Colonic mucosa (tissue), 4 donors: ENCODE results near the gene BRPF3. TPM values are rescaled to one million over a fixed set of nuclear protein-coding genes. Genes with fewer than 3 reads are reported as not detected.

Experiments used
- DNase-seq: peaks from one replicate; pipeline ENCODE4 v3.0.0-alpha.2; 2020
- H3K27ac ChIP-seq: fragments of 200-600 bp; one replicate; pipeline ENCODE4 v1.8.0; 2021
- H3K27me3 ChIP-seq: fragments of 200-600 bp; one replicate; pipeline ENCODE4 v1.8.0; 2021
- H3K36me3 ChIP-seq: fragments of 200-600 bp; one replicate; pipeline ENCODE4 v1.8.0; 2021
- H3K4me1 ChIP-seq: fragments of 200-600 bp; one replicate; pipeline ENCODE4 v1.8.0; 2021; ENCODE audit warnings: mild to moderate bottlenecking
- H3K4me3 ChIP-seq: fragments of 200-600 bp; one replicate; pipeline ENCODE4 v1.8.0; 2021
- H3K9ac ChIP-seq, 2 donors: one replicate each; pipeline ENCODE4 v1.7.0; 2013; ENCODE audit warnings: control low read depth in 2 of 2, low read depth in 2 of 2, low read length in 2 of 2
- H3K9me3 ChIP-seq: fragments of 200-600 bp; one replicate; pipeline ENCODE4 v1.8.0; 2021
- CTCF ChIP-seq: fragments of 200-600 bp; IDR thresholded peaks from one replicate; pipeline ENCODE4 v1.8.0; 2022; ENCODE audit warnings: antibody characterized with exemption, mild to moderate bottlenecking
- intact Hi-C: fragments of 100-400 bp; cut with DNase I; formaldehyde crosslinking; loops from one replicate; pipeline ENCODE4 v1.14.1; 2022
- total RNA-seq, 2 donors: library from RNA; stranded (reverse); fragmentation: NEBNext Ultra II Directional in 1 of 2; extraction: Animal tissue kit (Norgen Biotek cat#: 25700) in 1 of 2; gene quantifications; one replicate each; pipeline ENCODE4 v1.2.1, GENCODE V29; 2021
- donor health status: healthy.
- donor health status: DM: no; HTN: no; CAD: no.
- donor health status: DM: no; HTN: no; CAD: no.

Gene BRPF3
- total RNA-seq, 2 donors from 2014 or later, result 61.3 to 68.2 TPM

DNA sequence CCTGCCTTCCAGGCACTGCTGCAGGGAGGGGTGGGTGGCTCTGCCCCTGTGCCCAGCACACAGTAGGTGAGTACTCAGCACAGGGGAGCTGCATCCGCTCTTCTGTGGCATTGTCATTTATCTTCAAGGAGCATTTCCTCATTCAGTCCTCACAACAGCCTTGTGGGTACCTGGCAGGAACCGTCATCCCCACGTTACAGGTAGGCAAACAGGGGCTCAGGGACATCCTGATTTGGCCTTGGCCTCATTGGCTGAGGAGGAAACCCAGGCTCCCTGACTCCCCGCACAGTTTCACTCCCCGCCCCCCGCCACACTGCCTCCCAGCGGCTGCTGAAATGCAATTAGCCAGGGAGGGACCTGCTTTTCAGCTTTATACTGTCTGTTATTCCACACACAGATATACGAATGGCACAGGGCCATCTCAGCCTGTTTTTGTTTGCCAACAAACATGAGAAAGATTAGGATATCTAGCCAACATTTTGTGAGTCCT, 49.1 kb downstream of the BRPF3 start:
- intact Hi-C loops, result no loop called here
- Histone ChIP-seq H3K4me1 (peaks cover 7% of the 10 kb centered on the region), H3K9ac (peak overlapping the region in 1 of 2 donors; percentile 2), H3K27me3 (no peaks in the 10 kb centered on the region), H3K36me3 (no peaks in the 10 kb centered on the region), H3K9me3 (no peaks in the 10 kb centered on the region), H3K4me3 (no peak overlapping the region), H3K27ac (no peak overlapping the region)
- TF ChIP-seq CTCF, result peak; percentile 22
- peak; percentile 76 for DNase-seq

- Histone ChIP-seq H3K9me3 (no peaks in the 10 kb centered on the region), H3K27ac (no peak overlapping the region), H3K4me1 (peaks cover 7% of the 10 kb centered on the region), H3K9ac (no peak overlapping the region), H3K36me3 (no peaks in the 10 kb centered on the region), H3K4me3 (no peak overlapping the region), H3K27me3 (no peaks in the 10 kb centered on the region)
- intact Hi-C loops, result no loop called here
- no peak for DNase-seq
- no peak for TF ChIP-seq CTCF
Measured at GRCh38 chr6:36246506-36247268, 50.1 kb downstream of the BRPF3 start.

GRCh38 chr6:36247693-36248092, 51.1 kb downstream of the BRPF3 start:
- Histone ChIP-seq H3K36me3 (no peaks in the 10 kb centered on the region), H3K4me3 (no peak overlapping the region), H3K4me1 (peaks cover 7% of the 10 kb centered on the region), H3K9me3 (no peaks in the 10 kb centered on the region), H3K27me3 (no peaks in the 10 kb centered on the region), H3K9ac (no peak overlapping the region), H3K27ac (no peak overlapping the region)
- intact Hi-C loops, result no loop called here
- no peak for TF ChIP-seq CTCF
- DNase-seq, result no peak

DNA sequence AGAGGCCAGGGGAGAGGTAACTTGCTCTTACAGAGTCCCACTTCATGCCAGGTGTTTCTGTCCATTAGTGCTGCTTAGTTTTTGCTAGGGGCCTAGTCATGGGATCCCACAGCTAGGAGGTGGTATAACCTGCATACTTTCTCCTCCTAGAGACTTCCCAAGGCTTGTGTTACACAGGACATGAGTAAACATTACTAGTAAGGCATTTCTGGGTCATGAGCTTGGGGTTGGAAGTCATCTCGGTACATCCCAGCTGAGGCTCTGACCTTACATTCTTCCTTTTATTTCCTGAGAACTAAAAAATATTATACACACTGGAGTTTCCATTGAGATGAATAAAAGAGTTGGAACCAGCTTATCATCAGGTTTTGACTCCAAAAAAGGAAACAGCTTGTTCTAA, 52.4 kb downstream of the BRPF3 start:
- no peak for DNase-seq
- Histone ChIP-seq H3K4me1 (peaks cover 7% of the 10 kb centered on the region), H3K9me3 (no peaks in the 10 kb centered on the region), H3K27ac (no peak overlapping the region), H3K27me3 (no peaks in the 10 kb centered on the region), H3K4me3 (no peak overlapping the region), H3K9ac (peak overlapping the region in 1 of 2 donors; percentile 20), H3K36me3 (no peaks in the 10 kb centered on the region)
- intact Hi-C loops, result no loop called here
- no peak for TF ChIP-seq CTCF

DNA sequence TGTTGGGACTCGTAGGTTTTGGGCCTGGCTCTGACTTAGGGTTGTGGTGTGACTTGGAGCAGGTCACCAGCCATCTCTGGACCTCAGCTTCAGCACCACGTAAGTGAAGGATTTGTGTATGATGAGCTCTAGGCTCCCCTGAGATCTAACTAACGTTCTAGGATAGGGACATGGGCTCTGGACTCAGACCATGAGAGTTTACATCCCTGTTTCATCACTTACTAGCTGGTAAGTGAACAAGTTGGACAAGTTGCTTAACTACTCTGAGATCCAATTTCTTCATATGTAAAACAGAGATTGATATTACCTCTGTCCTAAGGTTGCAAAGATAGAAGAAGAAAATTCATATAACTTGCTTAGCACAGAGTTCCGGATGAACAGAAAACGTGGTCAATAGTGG, 53.0 kb downstream of the BRPF3 start:
- no peak for TF ChIP-seq CTCF
- H3K27me3 ChIP-seq, result no peaks in the 10 kb centered on the region
- DNase-seq, result no peak
- intact Hi-C loops, result no loop called here
- H3K4me1 ChIP-seq, result peaks cover 7% of the 10 kb centered on the region
- no peak overlapping the region for H3K9ac ChIP-seq
- no peak overlapping the region for H3K4me3 ChIP-seq
- no peaks in the 10 kb centered on the region for H3K9me3 ChIP-seq
- no peak overlapping the region for H3K27ac ChIP-seq
- H3K36me3 ChIP-seq, result no peaks in the 10 kb centered on the region
